Right forelimb (tissue), 1 donor: ENCODE data around the gene GFOD1.

Experiments
- DNase-seq: peaks from one replicate; pipeline ENCODE4 v3.0.0-alpha.2; 2018

GFOD1 gene

GRCh38 chr6:13487122-13488014, at the start of gene GFOD1:
TSS of gene GFOD1 (minus strand) at chr6:13487600. CDS start at chr6:13486890, 710 bp downstream.
- peak; percentile 89 for DNase-seq

DNA sequence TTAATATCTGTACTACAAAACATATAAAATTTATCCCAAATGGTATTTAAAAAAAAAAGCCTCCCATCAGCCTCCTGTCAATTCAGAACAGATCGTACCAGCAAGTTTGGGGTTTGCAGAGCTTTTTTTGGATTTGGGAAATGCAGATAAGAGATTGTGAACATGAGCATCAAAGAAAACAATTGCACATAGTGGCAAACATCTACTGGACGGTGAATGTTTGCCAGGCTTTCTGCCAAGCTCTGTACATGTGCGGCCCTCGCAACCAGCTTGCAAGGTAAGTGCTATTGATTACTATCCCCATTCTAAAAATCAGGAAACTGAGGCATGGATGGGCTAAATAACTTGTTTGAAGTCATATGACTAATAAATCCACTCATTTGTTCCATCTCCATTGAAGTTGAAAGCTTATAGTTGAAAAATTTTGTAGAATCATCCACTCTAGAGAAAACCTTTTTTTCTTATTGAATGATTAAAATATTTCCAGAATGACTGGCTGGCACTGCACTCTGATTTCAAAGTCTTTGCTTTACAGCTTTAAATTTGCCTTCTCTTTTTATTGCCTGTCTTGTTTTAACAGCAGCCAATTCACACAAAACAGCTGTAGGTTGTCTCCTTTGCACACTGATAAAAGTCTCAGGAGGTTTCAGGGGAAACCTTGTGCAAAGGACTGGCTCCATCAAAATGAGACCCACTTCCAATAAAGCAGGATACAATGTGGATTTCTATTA, 49.6 kb upstream of the GFOD1 start:
- DNase-seq: no peak

- DNase-seq: no peak
These were observed 47.9 kb upstream of the GFOD1 start for GRCh38 chr6:13535306-13535705.

DNA sequence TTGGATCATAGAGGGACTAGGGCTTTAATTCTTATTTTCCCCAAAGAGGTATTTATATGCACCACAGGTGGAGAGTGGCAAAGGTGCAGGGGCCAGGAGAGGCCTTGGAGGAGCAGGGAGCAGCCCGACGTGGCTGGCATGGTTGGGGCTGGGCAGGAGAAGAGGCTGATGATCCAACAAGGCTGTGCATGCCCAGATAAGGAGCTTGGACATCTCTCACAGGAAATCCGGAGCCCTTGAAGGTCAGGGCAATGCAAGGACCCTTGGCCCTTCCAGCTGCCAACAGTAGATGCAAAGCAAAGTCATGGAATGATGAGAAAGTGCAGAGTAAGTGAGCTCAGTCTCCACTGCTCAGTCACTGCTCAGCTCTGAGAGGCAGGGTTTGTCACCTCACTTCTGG, 47.1 kb upstream of the GFOD1 start:
- DNase-seq: no peak

GRCh38 chr6:13531956-13532355, 44.6 kb upstream of the GFOD1 start:
- no peak for DNase-seq

- DNase-seq: no peak
These were observed 41.5 kb upstream of the GFOD1 start for GRCh38 chr6:13528777-13529343.

DNA sequence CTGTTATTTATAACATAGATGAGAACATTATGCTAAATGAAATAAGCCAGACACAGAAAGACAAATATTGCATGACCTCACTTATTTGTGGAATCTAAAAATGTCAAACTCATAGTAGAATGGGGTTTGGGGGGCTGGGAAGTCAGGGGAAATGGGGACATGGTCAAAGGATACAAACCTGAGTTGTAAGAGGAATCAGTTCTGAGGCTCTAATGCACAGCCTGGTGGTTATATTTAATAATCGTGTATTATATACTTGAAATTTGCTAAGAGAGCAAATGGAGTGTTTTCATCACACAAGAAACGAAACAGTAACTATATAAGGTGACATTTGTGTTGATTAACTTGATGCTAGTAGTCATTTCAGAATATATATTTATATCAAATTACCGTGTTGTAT, 40.8 kb upstream of the GFOD1 start:
- DNase-seq: no peak

GRCh38 chr6:13527671-13528056, 40.3 kb upstream of the GFOD1 start:
- DNase-seq: no peak

DNA sequence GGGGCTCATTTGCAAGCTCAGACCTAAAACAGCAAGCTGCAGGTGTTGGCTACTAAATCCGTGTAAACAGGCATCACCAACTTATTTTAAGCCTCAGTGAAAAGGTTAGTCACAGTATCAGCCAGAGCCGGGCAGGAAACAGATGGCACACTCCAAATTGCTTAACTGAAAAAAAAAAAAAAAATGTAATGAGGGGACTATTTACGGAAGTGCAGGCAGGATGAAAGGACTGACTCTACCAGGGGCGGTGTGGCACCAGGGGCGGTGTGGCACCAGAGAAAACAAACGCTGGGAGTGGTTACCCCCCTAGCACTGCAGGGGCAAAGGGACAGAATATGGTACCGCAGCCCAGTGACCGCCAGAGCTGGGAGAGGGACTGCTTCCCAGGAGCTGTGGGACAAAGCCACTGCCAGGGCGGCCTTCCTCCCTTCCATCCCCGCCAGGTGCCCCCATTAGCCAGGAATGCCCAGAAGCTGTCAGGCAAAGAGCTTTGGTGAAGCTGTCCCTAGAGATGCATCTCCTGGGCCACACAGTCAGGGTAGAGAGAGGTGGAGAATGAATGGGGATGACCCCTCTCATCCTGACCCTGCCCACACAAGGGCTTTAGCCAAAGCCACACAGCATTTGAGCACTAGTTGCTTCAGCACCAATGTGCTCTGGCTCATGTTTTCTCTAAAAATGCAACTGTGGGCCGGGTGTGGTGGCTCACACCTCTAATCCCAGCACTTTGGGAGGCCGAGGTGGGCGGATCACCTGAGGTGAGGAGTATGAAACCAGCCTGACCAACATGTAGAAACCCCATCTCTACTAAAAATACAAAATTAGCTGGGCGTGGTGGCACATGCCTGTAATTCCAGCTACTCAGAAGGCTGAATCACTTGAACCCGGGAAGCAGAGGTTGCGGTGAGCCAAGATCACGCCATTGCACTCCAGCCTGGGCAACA, 39.6 kb upstream of the GFOD1 start:
- no peak for DNase-seq

DNA sequence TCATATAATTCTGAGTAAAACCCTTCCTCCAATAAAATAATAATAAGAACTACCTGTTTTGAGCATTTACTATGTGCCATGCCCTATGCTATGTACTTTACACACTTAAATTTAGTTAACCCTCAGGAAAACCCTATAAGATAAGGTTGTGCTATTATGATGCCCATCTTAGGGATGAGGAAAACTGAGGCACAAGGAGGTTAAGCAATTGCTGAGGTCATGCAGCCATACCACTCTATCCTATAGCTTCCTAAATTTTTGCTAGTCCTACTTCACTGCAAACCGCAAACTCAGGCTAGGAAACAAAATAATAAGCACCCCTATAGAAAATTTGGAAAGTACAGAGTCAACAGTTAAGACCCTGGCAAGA, 38.9 kb upstream of the GFOD1 start:
- no peak for DNase-seq

DNA sequence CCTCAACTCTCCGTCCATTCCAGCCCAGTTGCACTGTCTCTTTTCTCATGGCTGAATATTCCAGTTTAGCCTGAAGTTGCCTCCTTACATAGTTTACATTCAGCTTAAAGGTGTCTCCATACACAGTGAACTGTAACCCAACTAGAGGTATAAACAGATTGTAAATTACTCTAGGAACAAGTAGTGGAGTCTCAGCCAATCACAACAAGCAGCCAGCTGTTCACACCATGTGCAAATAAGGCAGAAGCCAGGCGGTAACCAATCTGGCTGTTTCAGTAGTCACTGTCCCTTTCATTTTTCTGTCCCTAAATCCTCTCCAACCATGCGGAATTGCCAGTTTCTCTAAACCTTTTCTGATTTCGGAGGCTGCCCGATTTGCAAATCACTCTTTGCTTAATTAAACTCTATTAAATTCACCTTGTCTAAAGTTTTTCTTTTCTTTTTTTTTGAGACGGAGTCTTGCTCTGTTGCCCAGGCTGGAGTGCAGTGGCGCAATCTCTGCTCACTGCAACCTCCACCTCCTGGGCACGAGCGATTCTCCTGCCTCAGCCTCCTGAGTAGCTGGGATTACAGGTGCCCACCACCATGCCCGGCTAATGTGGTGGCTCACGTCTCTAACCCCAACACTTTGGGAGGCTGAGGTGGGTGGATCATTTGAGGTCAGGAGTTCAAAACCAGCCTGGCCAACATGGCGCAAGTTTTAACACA, 37.6 kb upstream of the GFOD1 start:
- no peak for DNase-seq

GRCh38 chr6:13523826-13524622, 36.6 kb upstream of the GFOD1 start:
- no peak for DNase-seq

DNA sequence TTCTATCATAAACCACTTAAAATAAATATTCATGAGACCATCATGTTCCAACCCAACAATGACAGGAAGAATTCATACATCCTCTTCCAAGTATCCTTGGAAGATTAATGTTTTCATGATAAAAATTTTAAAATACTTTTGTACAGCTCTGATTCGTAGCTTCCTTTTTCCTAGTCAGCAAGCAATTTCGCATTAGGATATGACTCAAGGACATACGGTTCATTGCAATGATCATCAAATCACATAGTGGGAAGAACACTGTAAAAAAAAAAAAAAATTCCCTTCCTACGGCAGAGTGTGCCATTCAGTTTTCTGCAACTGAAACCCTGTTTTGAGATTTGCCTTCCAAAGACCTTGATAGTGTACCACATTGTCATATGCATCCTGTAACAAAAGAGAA, 35.3 kb upstream of the GFOD1 start:
- no peak for DNase-seq

GRCh38 chr6:13519839-13520238, 32.4 kb upstream of the GFOD1 start:
- DNase-seq: no peak

DNA sequence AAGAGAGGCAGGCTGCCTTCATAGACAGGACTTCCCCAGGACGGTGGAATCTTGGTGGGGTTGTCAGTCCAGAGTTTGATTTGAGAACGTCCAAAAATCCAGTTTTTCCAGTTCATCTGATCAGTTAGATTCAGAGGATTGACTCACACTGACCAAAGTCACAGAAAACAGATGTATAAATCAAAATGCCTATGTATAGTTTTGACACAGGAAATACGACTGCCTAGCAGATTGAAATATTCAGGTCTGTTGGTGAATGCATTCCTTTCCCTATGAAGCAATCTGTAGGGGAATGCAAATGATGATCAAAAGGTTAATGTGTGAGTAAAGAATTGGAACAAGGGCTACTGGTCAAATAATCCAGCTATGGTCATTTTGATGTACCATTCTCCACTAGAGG, 29.7 kb upstream of the GFOD1 start:
- no peak for DNase-seq

DNA sequence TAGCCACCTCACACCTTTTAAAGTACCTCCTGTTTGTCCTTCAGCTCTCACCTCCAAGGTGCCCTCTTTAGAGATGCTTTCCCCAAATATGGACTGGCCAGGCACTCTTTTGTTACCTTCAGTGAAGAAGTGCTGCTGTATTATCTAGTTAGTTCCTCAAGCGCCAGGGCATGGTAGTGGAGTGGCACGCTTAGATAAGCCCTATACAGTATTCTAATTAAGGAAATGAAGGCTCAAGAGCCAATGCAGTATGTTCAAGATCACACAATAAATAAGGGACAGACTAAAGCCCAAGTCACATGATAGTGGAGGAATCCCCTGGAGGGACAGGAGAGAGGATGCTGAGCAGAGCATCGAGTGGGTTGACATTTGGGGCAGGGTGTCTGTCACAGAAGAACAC, 28.5 kb upstream of the GFOD1 start:
- DNase-seq: no peak

- no peak for DNase-seq
These were observed 26.5 kb upstream of the GFOD1 start for GRCh38 chr6:13513626-13514502.

DNA sequence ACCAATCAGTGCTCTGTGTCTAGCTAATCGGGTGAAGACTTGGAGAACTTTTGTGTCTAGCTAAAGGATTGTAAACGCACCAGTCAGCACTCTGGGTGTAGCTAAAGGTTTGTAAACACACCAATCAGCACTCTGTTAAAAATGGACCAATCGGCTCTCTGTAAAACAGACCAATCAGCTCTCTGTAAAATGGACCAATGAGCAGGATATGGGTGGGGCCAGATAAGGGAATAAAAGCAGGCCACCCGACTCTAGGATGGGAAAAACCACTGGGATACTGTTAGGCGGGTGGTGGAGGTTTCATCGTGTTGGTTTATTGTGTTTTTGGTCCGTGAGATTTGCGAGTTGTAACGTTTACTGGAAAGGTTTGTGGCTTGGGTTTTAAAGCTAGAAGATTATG, 25.5 kb upstream of the GFOD1 start:
- no peak for DNase-seq

GRCh38 chr6:13511913-13512717, 24.7 kb upstream of the GFOD1 start:
- DNase-seq: no peak
